ENCODE measurements around the gene FTCD. TPM values are rescaled to one million over a fixed set of nuclear protein-coding genes. Genes with fewer than 3 reads are reported as not detected.

Gene FTCD
- total RNA-seq, 2 experiments from 2014 or later = 0.43 TPM; not detected in 1

Other genes starting within 250 kb of the FTCD start
- gene COL6A1, start 173.8 kb downstream of the FTCD start, total RNA-seq = 1 to 10 TPM; 4.3 to 5.2 TPM
- 10 to 100 TPM; 16.0 to 16.5 TPM for gene COL6A2, start 57.5 kb downstream of the FTCD start, total RNA-seq
- gene SPATC1L, start 28.9 kb upstream of the FTCD start, total RNA-seq = 1 to 10 TPM; 6.3 to 6.9 TPM
- gene LSS, start 73.2 kb upstream of the FTCD start, total RNA-seq = 10 to 100 TPM; 15.8 to 16.7 TPM
- 100 to 1,000 TPM; 112 to 117 TPM for gene MCM3AP, start 130.0 kb upstream of the FTCD start, total RNA-seq
- gene YBEY, start 130.8 kb upstream of the FTCD start, total RNA-seq = 10 to 100 TPM; 12.1 to 14.3 TPM
- 10 to 100 TPM; 16.5 to 17.0 TPM for gene C21orf58, start 168.3 kb upstream of the FTCD start, total RNA-seq
- gene PCNT, start 168.6 kb upstream of the FTCD start, total RNA-seq = 10 to 100 TPM; 49.4 to 53.4 TPM